Calu3 (cell line): ENCODE results near the gene PRELID1. TPM values are rescaled to one million over a fixed set of nuclear protein-coding genes. Genes with fewer than 3 reads are reported as not detected.

Source experiments
- BruUV-seq: library from RNA; stranded (reverse); fragments of 400-500 nt; replicated peaks from 2 replicates; lab custom pipeline; 2021; lab: Mats Ljungman, UMichigan
- CTCF ChIA-PET: fragments of 300-600 bp; sonication (Branson Sonifier 250); formaldehyde crosslinking; loops from one replicate; lab custom pipeline; 2022; ENCODE audit warnings: antibody characterized with exemption; lab: Charles Lee
- DNase-seq: peaks from one replicate; pipeline ENCODE4 v3.0.0; 2022
- H3K27ac Mint-ChIP-seq: one replicate; pipeline ENCODE4 v1.8.0; 2022; ENCODE audit warnings: mixed read lengths; ENCODE audit not compliant: unreplicated experiment
- H3K27me3 Mint-ChIP-seq: one replicate; pipeline ENCODE4 v1.8.0; 2022; ENCODE audit warnings: mixed read lengths; ENCODE audit not compliant: unreplicated experiment
- H3K36me3 Mint-ChIP-seq: one replicate; pipeline ENCODE4 v1.8.0; 2022; ENCODE audit warnings: mild to moderate bottlenecking, moderate library complexity, mixed read lengths; ENCODE audit not compliant: insufficient read depth, unreplicated experiment
- H3K4me1 Mint-ChIP-seq: one replicate; pipeline ENCODE4 v1.8.0; 2022; ENCODE audit warnings: mild to moderate bottlenecking, low read depth, mixed read lengths; ENCODE audit not compliant: unreplicated experiment
- H3K4me3 Mint-ChIP-seq: one replicate; pipeline ENCODE4 v1.8.0; 2022; ENCODE audit warnings: mild to moderate bottlenecking, low read depth, moderate library complexity, mixed read lengths; ENCODE audit not compliant: unreplicated experiment
- H3K9me3 Mint-ChIP-seq: one replicate; pipeline ENCODE4 v1.8.0; 2022; ENCODE audit warnings: low read depth, mixed read lengths; ENCODE audit not compliant: unreplicated experiment
- CTCF ChIP-seq: fragments of 200-600 bp; IDR thresholded peaks from one replicate; pipeline ENCODE4 v1.8.0; 2022; ENCODE audit warnings: antibody characterized with exemption; ENCODE audit not compliant: unreplicated experiment
- intact Hi-C: fragments of 100-400 bp; cut with micrococcal nuclease; formaldehyde crosslinking; loops from one replicate; pipeline ENCODE4 v1.10.0; 2022; ENCODE audit not compliant: unreplicated experiment
- total RNA-seq: library from RNA; stranded (reverse); gene quantifications from 2 replicates; pipeline ENCODE4 v1.2.3, GENCODE V29; 2022

PRELID1 gene
- total RNA-seq, 1 experiment from 2014 or later: 217 TPM

DNA sequence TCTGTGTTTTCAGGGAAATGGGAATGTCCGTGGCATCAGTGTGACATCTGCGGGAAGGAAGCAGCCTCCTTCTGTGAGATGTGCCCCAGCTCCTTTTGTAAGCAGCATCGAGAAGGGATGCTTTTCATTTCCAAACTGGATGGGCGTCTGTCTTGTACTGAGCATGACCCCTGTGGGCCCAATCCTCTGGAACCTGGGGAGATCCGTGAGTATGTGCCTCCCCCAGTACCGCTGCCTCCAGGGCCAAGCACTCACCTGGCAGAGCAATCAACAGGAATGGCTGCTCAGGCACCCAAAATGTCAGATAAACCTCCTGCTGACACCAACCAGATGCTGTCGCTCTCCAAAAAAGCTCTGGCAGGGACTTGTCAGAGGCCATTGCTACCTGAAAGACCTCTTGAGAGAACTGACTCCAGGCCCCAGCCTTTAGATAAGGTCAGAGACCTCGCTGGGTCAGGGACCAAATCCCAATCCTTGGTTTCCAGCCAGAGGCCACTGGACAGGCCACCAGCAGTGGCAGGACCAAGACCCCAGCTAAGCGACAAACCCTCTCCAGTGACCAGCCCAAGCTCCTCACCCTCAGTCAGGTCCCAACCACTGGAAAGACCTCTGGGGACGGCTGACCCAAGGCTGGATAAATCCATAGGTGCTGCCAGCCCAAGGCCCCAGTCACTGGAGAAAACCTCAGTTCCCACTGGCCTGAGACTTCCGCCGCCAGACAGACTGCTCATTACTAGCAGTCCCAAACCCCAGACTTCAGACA is 9.6 kb upstream of the PRELID1 start:
- CTCF ChIA-PET: interaction anchor here (0.7 kb wide), 1 partner anchor 201 kb away, joined by 3 read pairs; no protein-coding TSS in a partner anchor
- DNase-seq: no peak
- Mint-ChIP-seq H3K27me3 (no peaks in the 10 kb centered on the region), H3K4me3 (no peak overlapping the region), H3K4me1 (peaks cover under 1% of the 10 kb centered on the region), H3K9me3 (no peaks in the 10 kb centered on the region), H3K27ac (no peak overlapping the region), H3K36me3 (peaks cover 28% of the 10 kb centered on the region)
- intact Hi-C loops: no loop called here
- BruUV-seq: no TSS peak
- TF ChIP-seq CTCF: no peak

DNA sequence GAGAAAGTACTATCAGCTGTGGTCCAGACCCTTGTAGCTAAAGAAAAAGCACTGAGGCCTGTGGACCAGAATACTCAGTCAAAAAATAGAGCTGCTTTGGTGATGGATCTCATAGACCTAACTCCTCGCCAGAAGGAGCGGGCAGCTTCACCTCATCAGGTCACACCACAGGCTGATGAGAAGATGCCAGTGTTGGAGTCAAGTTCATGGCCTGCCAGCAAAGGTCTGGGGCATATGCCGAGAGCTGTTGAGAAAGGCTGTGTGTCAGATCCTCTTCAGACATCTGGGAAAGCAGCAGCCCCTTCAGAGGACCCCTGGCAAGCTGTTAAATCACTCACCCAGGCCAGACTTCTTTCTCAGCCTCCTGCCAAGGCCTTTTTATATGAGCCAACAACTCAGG is 9.0 kb upstream of the PRELID1 start:
- intact Hi-C loops: no loop called here
- no peak for TF ChIP-seq CTCF
- Mint-ChIP-seq H3K36me3 (peaks cover 28% of the 10 kb centered on the region), H3K4me1 (peaks cover 7% of the 10 kb centered on the region), H3K27me3 (no peaks in the 10 kb centered on the region), H3K27ac (no peak overlapping the region), H3K4me3 (no peak overlapping the region), H3K9me3 (no peaks in the 10 kb centered on the region)
- BruUV-seq: no TSS peak
- CTCF ChIA-PET: no interaction called here
- DNase-seq: no peak

GRCh38 chr5:177295924-177296323 is 7.7 kb upstream of the PRELID1 start:
- TF ChIP-seq CTCF: no peak
- intact Hi-C loops: no loop called here
- no peaks in the 10 kb centered on the region for H3K27me3 Mint-ChIP-seq
- CTCF ChIA-PET: no interaction called here
- H3K36me3 Mint-ChIP-seq: peaks cover 29% of the 10 kb centered on the region
- no peak for DNase-seq
- H3K9me3 Mint-ChIP-seq: no peaks in the 10 kb centered on the region
- no TSS peak for BruUV-seq
- H3K4me1 Mint-ChIP-seq: peaks cover 20% of the 10 kb centered on the region
- H3K4me3 Mint-ChIP-seq: no peak overlapping the region
- H3K27ac Mint-ChIP-seq: no peak overlapping the region

GRCh38 chr5:177296581-177296980 is 7.0 kb upstream of the PRELID1 start:
- intact Hi-C loops: no loop called here
- BruUV-seq: no TSS peak
- no peaks in the 10 kb centered on the region for H3K27me3 Mint-ChIP-seq

More at GRCh38 chr5:177296581-177296980, 7.0 kb upstream of the PRELID1 start:
- no peak overlapping the region for H3K27ac Mint-ChIP-seq
- no peak overlapping the region for H3K4me3 Mint-ChIP-seq
- no peak for DNase-seq
- TF ChIP-seq CTCF: no peak
- peaks cover 36% of the 10 kb centered on the region for H3K36me3 Mint-ChIP-seq
- H3K4me1 Mint-ChIP-seq: peaks cover 26% of the 10 kb centered on the region
- no peaks in the 10 kb centered on the region for H3K9me3 Mint-ChIP-seq
- CTCF ChIA-PET: interaction anchor here (0.5 to 0.8 kb wide), 2 partner anchors 11 to 20 kb away, joined by 3 to 4 read pairs; no protein-coding TSS in a partner anchor
